ENCODE data around the gene LAMA5. TPM values are rescaled to one million over a fixed set of nuclear protein-coding genes. Genes with fewer than 3 reads are reported as not detected.

The LAMA5 gene
- total and polyA plus RNA-seq, 9 donors = 4.7 to 115 (median 42.2) TPM

DNA sequence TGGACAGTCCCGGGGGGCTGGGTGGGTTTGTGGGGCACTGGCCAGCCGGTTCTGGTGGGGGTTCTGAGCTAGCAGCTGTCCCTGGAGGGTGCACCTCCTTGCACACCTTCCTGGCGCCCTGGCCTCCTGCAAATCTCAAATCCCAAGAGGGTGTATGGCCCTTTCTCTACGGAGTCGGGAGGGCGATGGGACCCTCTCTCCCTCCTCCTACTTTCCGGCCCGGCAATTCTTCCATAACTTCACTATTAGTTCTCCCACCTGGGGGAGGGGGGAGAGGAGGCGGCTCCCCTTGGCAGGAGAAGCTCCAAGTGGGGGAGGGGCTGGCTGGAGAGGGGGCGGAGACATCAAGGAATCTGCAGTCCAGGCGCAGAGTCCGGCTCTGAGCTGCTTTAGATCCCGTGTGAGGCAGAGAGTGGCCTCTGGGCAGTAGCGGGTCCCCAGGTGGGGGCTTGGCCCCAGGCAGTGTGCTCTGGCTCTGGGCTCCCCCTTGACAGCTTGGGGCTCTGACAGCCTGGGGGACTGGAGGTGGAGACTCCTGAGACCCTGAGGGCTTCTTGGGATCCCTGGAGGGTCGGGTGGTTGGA is 1.4 kb upstream of the LAMA5 start:
- Histone ChIP-seq H3K4me3 (no peak overlapping the region), H3K9me3 (no peaks in the 10 kb centered on the region), H3K4me1 (ENCODE audit: insufficient read depth) (peaks cover 13% of the 10 kb centered on the region), H3K27ac (no peak overlapping the region), H3K27me3 (peaks cover 5% of the 10 kb centered on the region), H3K36me3 (no peaks in the 10 kb centered on the region)
- intact Hi-C loops (cut with DNase I) = loop anchor here in 1 of 4 donors (10.0 kb wide), 1 partner anchor 64 kb away; the partner anchor contains the start of gene ADRM1
- DNase-seq = peak in 1 of 5 donors; percentile 52
- WGBS, 3 donors = 2 to 5% (median 3%) methylated on average over 15 of the region's 15 CpGs
- TF ChIP-seq POLR2A (IDR thresholded peaks at IDR 0.05) (no peak), CTCF (IDR thresholded peaks at IDR 0.05) (no peak), EP300 (IDR thresholded peaks at IDR 0.05) (no peak)

DNA sequence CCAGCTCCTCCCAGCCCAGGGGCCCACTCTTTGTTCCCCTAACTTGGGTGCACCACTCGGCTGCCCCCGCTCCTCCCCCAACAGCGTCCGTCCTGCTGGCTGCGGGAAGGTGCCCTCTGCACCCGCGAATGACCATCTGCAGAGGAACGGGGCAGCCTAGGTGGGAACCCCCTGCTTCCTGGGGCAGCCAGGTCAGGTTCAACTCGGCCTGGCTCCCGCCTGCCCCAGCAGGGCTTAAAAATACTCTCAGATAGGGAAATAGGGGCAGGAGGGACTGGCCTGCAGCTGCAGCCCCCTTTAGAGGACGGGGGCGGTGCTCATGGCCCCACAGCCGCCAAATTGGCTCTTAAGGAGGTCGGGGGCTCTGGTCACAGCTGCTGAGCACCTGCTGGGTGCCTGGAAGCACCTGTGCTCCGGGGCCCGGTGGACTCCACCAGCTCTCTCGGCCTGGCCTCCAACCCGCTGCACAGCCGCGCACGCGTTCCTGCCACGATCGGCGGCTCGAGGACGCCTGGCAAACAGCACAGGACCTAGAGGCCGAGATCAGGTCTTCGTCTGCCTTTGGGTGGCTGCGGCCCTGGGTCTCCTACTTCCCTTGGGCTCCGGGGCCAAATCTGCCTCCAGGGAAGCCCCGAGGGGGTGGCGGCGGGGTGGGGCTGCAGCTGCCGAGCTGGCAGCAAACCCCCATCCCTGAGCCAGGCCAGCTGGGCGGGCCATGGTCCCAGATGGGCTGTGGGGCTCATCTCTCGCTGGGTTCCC is 700 bp upstream of the LAMA5 start:
- Histone ChIP-seq H3K36me3 (no peaks in the 10 kb centered on the region), H3K4me1 (ENCODE audit: insufficient read depth) (peaks cover 13% of the 10 kb centered on the region), H3K27me3 (peaks cover 5% of the 10 kb centered on the region), H3K9me3 (no peaks in the 10 kb centered on the region), H3K27ac (peak overlapping the region in 1 of 2 donors; percentile 15), H3K4me3 (peak overlapping the region; percentile 69)
- intact Hi-C loops (cut with DNase I) = loop anchor here in 1 of 4 donors (10.0 kb wide), 1 partner anchor 63 kb away; the partner anchor contains the start of gene ADRM1
- TF ChIP-seq EP300 (IDR thresholded peaks at IDR 0.05) (no peak), CTCF (IDR thresholded peaks at IDR 0.05) (no peak), POLR2A (IDR thresholded peaks at IDR 0.05) (no peak)
- peak in 1 of 5 donors; percentile 48 for DNase-seq
- 0 to 1% (median 1%) methylated on average over 35 to 37 of the region's 37 CpGs for WGBS, 3 donors

DNA sequence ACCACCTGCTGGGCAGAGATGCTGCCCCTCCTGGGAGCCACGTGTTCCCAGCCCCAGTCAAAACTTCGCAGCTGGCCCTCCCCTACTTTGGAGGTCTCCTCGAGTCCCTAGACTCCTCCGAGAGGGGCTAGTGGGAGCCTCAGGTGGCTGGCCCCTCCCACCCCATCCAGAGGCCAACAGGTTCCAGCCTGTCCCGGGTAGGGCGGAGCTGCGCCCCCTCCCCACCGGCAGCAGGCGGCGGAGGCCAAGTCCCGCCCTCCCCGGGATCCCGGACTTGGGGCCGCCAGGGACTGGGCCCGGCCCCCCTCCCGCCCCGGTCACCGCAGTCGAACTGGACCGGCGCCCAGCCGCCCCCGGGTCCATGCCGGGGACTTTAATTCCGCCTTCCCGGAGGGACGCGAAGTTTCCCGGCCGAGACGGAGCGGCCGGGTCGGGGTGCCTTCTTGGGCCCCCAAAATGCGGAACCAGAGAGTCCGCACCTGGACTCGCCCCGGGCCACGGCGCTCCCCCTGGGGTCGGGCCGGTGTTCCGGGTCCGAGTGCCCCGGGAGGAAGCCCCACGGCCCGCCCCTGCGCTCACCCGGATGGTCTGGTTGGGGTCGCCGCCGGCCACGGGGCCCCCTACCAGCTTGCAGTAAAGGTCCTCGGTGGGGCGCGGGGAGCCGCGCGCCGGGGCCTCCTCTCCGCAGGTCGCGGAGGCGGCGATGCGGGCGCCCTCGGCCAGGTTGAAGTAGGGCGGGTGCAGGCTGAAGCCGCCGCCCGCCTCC is 559 bp downstream of the LAMA5 start:
- intact Hi-C loops (cut with DNase I) = loop anchor here in 1 of 4 donors (10.0 kb wide), 1 partner anchor 62 kb away; the partner anchor contains the start of gene ADRM1
- TF ChIP-seq POLR2A (IDR thresholded peaks at IDR 0.05) (no peak), CTCF (IDR thresholded peaks at IDR 0.05) (no peak)

GRCh38 chr20:62365814-62366369 is 1.2 kb downstream of the LAMA5 start:
- TF ChIP-seq CTCF (IDR thresholded peaks at IDR 0.05) (no peak), EP300 (IDR thresholded peaks at IDR 0.05) (no peak), POLR2A (IDR thresholded peaks at IDR 0.05) (no peak)
- intact Hi-C loops (cut with DNase I) = loop anchor here in 1 of 4 donors (10.0 kb wide), 1 partner anchor 61 kb away; the partner anchor contains the start of gene ADRM1
- DNase-seq = peak in 2 of 5 donors; percentile 20 to 29
- WGBS, 3 donors = 29 to 39% (median 34%) methylated on average over 9 to 10 of the region's 10 CpGs
- peaks cover 5% of the 10 kb centered on the region for H3K27me3 ChIP-seq
- peak overlapping the region in 1 of 2 donors; percentile 27 for H3K27ac ChIP-seq
- H3K36me3 ChIP-seq = no peaks in the 10 kb centered on the region
- H3K4me1 ChIP-seq (ENCODE audit: insufficient read depth) = peaks cover 13% of the 10 kb centered on the region
- H3K9me3 ChIP-seq = no peaks in the 10 kb centered on the region
- peak overlapping the region; percentile 69 for H3K4me3 ChIP-seq

More for the DNA sequence above, 559 bp downstream of the LAMA5 start:
- Histone ChIP-seq H3K27me3 (peaks cover 5% of the 10 kb centered on the region), H3K9me3 (no peaks in the 10 kb centered on the region), H3K4me3 (peak overlapping the region; percentile 69), H3K36me3 (no peaks in the 10 kb centered on the region), H3K27ac (peak overlapping the region; percentile 27 to 39), H3K4me1 (ENCODE audit: insufficient read depth) (peaks cover 13% of the 10 kb centered on the region)
- WGBS, 3 donors = 1 to 4% (median 2%) methylated on average over 10 to 72 of the region's 72 CpGs
- DNase-seq = peak in 2 of 5 donors; percentile 21 to 31

Measured in ovary (tissue), 9 donors.